Measurements from ENCODE around the gene SPATA20.

The SPATA20 gene

GRCh38 chr17:50593321-50593720, 46.3 kb downstream of the SPATA20 start:
- H3K27me3 ChIP-seq: no peaks in the 10 kb centered on the region
- H3K9ac ChIP-seq: no peak overlapping the region
- H3K4me3 ChIP-seq: no peak overlapping the region
- H3K9me3 ChIP-seq: no peaks in the 10 kb centered on the region
- H3K4me1 ChIP-seq: no peaks in the 10 kb centered on the region
- no peaks in the 10 kb centered on the region for H3K36me3 ChIP-seq
- no peak overlapping the region for H3K27ac ChIP-seq
- TF ChIP-seq Cebpa-rat (IDR thresholded peaks at IDR 0.05): no peak
- H4K20me1 ChIP-seq: no peaks in the 10 kb centered on the region
- no peak overlapping the region for H3K4me2 ChIP-seq

GRCh38 chr17:50594128-50594823, 47.3 kb downstream of the SPATA20 start:
- Histone ChIP-seq H3K36me3 (no peaks in the 10 kb centered on the region), H4K20me1 (no peaks in the 10 kb centered on the region), H3K9ac (no peak overlapping the region), H3K9me3 (no peaks in the 10 kb centered on the region), H3K4me2 (no peak overlapping the region; the same call in 1 of the 2 replicates), H3K27me3 (no peaks in the 10 kb centered on the region), H3K27ac (no peak overlapping the region), H3K4me1 (no peaks in the 10 kb centered on the region), H3K4me3 (no peak overlapping the region)
- no peak for TF ChIP-seq Cebpa-rat (IDR thresholded peaks at IDR 0.05)

- TF ChIP-seq Cebpa-rat (IDR thresholded peaks at IDR 0.05): no peak
- no peak overlapping the region; the same call in 1 of the 2 replicates for H3K4me2 ChIP-seq
- H3K4me3 ChIP-seq: no peak overlapping the region
- H3K27ac ChIP-seq: no peak overlapping the region
- H4K20me1 ChIP-seq: no peaks in the 10 kb centered on the region
- no peak overlapping the region for H3K9ac ChIP-seq
- H3K36me3 ChIP-seq: no peaks in the 10 kb centered on the region
- no peaks in the 10 kb centered on the region for H3K27me3 ChIP-seq
- no peaks in the 10 kb centered on the region for H3K9me3 ChIP-seq
- H3K4me1 ChIP-seq: no peaks in the 10 kb centered on the region
Measured at GRCh38 chr17:50594892-50595291, 47.9 kb downstream of the SPATA20 start.

GRCh38 chr17:50596191-50597037, 49.4 kb downstream of the SPATA20 start:
- TF ChIP-seq Cebpa-rat (IDR thresholded peaks at IDR 0.05): no peak

GRCh38 chr17:50598487-50598886, 51.5 kb downstream of the SPATA20 start:
- no peaks in the 10 kb centered on the region for H3K4me1 ChIP-seq
- no peaks in the 10 kb centered on the region for H3K36me3 ChIP-seq
- H3K4me2 ChIP-seq: no peak overlapping the region
- no peaks in the 10 kb centered on the region for H4K20me1 ChIP-seq
- TF ChIP-seq Cebpa-rat (IDR thresholded peaks at IDR 0.05): no peak
- no peaks in the 10 kb centered on the region for H3K9me3 ChIP-seq
- no peak overlapping the region for H3K9ac ChIP-seq
- no peak overlapping the region for H3K4me3 ChIP-seq
- H3K27me3 ChIP-seq: no peaks in the 10 kb centered on the region
- H3K27ac ChIP-seq: no peak overlapping the region

More at GRCh38 chr17:50596191-50597037, 49.4 kb downstream of the SPATA20 start:
- Histone ChIP-seq H3K36me3 (no peaks in the 10 kb centered on the region), H3K4me1 (no peaks in the 10 kb centered on the region), H4K20me1 (no peaks in the 10 kb centered on the region), H3K27me3 (no peaks in the 10 kb centered on the region), H3K4me3 (no peak overlapping the region), H3K27ac (no peak overlapping the region), H3K4me2 (no peak overlapping the region), H3K9me3 (no peaks in the 10 kb centered on the region), H3K9ac (no peak overlapping the region)

GRCh38 chr17:50599606-50600005, 52.6 kb downstream of the SPATA20 start:
- Histone ChIP-seq H3K36me3 (no peaks in the 10 kb centered on the region), H3K9ac (no peak overlapping the region), H3K27me3 (no peaks in the 10 kb centered on the region)

GRCh38 chr17:50601823-50602375, 54.9 kb downstream of the SPATA20 start:
- Histone ChIP-seq H4K20me1 (no peaks in the 10 kb centered on the region), H3K9ac (no peak overlapping the region), H3K27me3 (no peaks in the 10 kb centered on the region), H3K9me3 (no peaks in the 10 kb centered on the region), H3K4me3 (no peak overlapping the region), H3K27ac (no peak overlapping the region), H3K4me2 (no peak overlapping the region), H3K4me1 (0 out of 2 replicates have a peak, but pooled peaks cover 4% of the 10 kb centered on the region), H3K36me3 (no peaks in the 10 kb centered on the region)
- TF ChIP-seq Cebpa-rat (IDR thresholded peaks at IDR 0.05): no peak

More at GRCh38 chr17:50599606-50600005, 52.6 kb downstream of the SPATA20 start:
- Histone ChIP-seq H3K9me3 (no peaks in the 10 kb centered on the region), H3K27ac (no peak overlapping the region), H3K4me3 (no peak overlapping the region), H4K20me1 (no peaks in the 10 kb centered on the region), H3K4me2 (no peak overlapping the region), H3K4me1 (0 out of 2 replicates have a peak, but pooled peaks cover 3% of the 10 kb centered on the region)
- TF ChIP-seq Cebpa-rat (IDR thresholded peaks at IDR 0.05): no peak

GRCh38 chr17:50602836-50603235, 55.9 kb downstream of the SPATA20 start:
- H3K4me1 ChIP-seq: 0 out of 2 replicates have a peak, but pooled peaks cover 4% of the 10 kb centered on the region
- TF ChIP-seq Cebpa-rat (IDR thresholded peaks at IDR 0.05): no peak
- no peak overlapping the region for H3K4me2 ChIP-seq
- no peaks in the 10 kb centered on the region for H4K20me1 ChIP-seq
- H3K4me3 ChIP-seq: no peak overlapping the region
- H3K9me3 ChIP-seq: no peaks in the 10 kb centered on the region
- no peak overlapping the region for H3K9ac ChIP-seq
- no peak overlapping the region for H3K27ac ChIP-seq
- H3K36me3 ChIP-seq: no peaks in the 10 kb centered on the region
- H3K27me3 ChIP-seq: no peaks in the 10 kb centered on the region

- 0 out of 2 replicates have a peak, but pooled peaks cover 4% of the 10 kb centered on the region for H3K4me1 ChIP-seq
- H3K9me3 ChIP-seq: no peaks in the 10 kb centered on the region
- no peak overlapping the region for H3K4me2 ChIP-seq
- no peak for TF ChIP-seq Cebpa-rat (IDR thresholded peaks at IDR 0.05)
- no peaks in the 10 kb centered on the region for H3K27me3 ChIP-seq
- no peak overlapping the region for H3K9ac ChIP-seq
- no peak overlapping the region for H3K4me3 ChIP-seq
- no peaks in the 10 kb centered on the region for H4K20me1 ChIP-seq
- H3K27ac ChIP-seq: no peak overlapping the region
- no peaks in the 10 kb centered on the region for H3K36me3 ChIP-seq
Measured at GRCh38 chr17:50603340-50603739, 56.4 kb downstream of the SPATA20 start.

- Histone ChIP-seq H3K9ac (no peak overlapping the region), H3K27me3 (no peaks in the 10 kb centered on the region), H3K4me3 (no peak overlapping the region), H4K20me1 (no peaks in the 10 kb centered on the region), H3K9me3 (no peaks in the 10 kb centered on the region), H3K4me2 (no peak overlapping the region), H3K36me3 (no peaks in the 10 kb centered on the region), H3K27ac (no peak overlapping the region), H3K4me1 (0 out of 2 replicates have a peak, but pooled peaks cover 4% of the 10 kb centered on the region)
- no peak for TF ChIP-seq Cebpa-rat (IDR thresholded peaks at IDR 0.05)
Measured at GRCh38 chr17:50604513-50604912, 57.5 kb downstream of the SPATA20 start.

Measured in BLaER1 (cell line).